Keratinocyte (primary cell): ENCODE data around the gene SRF. TPM values are rescaled to one million over a fixed set of nuclear protein-coding genes. Genes with fewer than 3 reads are reported as not detected.

Experiments used
- DNase-seq: peaks from one replicate; pipeline ENCODE4 v3.0.0-alpha.2; 2011; ENCODE audit warnings: low read depth, missing footprints, low spot score
- FAIRE-seq: peaks from 2 replicates; lab custom pipeline; 2011; peaks lifted over from hg19 to GRCh38; lab: Jason Lieb, UNC
- H2AFZ ChIP-seq: 2 replicates; pipeline ENCODE4 v1.6.0; 2012; ENCODE audit warnings: low read length, control low read depth, inconsistent platforms; ENCODE audit not compliant: control insufficient read depth
- H3K27ac ChIP-seq: 2 replicates; pipeline ENCODE4 v1.5.1; 2011; ENCODE audit warnings: low read length; ENCODE audit not compliant: control insufficient read depth, insufficient read depth
- H3K27me3 ChIP-seq: 3 replicates; pipeline ENCODE4 v1.6.0; 2011; ENCODE audit warnings: low read length; ENCODE audit not compliant: control insufficient read depth, insufficient read depth; ENCODE audit errors: extremely low read depth
- H3K36me3 ChIP-seq, 2 experiments: 2 replicates in 1 of 2; 3 replicates in 1 of 2; pipeline ENCODE4 v1.5.1; 2011; ENCODE audit warnings: low read length in 2 of 2, mild to moderate bottlenecking in 1 of 2; ENCODE audit not compliant: control insufficient read depth in 2 of 2, insufficient read depth in 2 of 2; ENCODE audit errors: extremely low read depth in 1 of 2
- H3K4me1 ChIP-seq: 3 replicates; pipeline ENCODE4 v1.5.1; 2011; ENCODE audit warnings: low read length; ENCODE audit not compliant: control insufficient read depth, insufficient read depth; ENCODE audit errors: extremely low read depth
- H3K4me2 ChIP-seq: 3 replicates; pipeline ENCODE4 v1.6.0; 2011; ENCODE audit warnings: low read depth, low read length; ENCODE audit not compliant: control insufficient read depth, insufficient read depth; ENCODE audit errors: extremely low read depth
- H3K4me3 ChIP-seq, 3 experiments: fragments of 200-600 bp in 1 of 3; sonication (generic) in 1 of 3; 2 replicates in 2 of 3; 3 replicates in 1 of 3; pipeline ENCODE4 v1.5.1; 2011 to 2016; ENCODE audit warnings: low read length in 3 of 3, mild to moderate bottlenecking in 3 of 3, control low read depth in 2 of 3, inconsistent platforms in 1 of 3, low read depth in 1 of 3, mixed read lengths in 1 of 3, mixed run types in 1 of 3, moderate library complexity in 1 of 3; ENCODE audit not compliant: control insufficient read depth in 2 of 3, insufficient read depth in 2 of 3; ENCODE audit errors: extremely low read depth in 1 of 3
- H3K79me2 ChIP-seq: 2 replicates; pipeline ENCODE4 v1.6.0; 2012; ENCODE audit warnings: low read length; ENCODE audit not compliant: control insufficient read depth, insufficient read depth
- H3K9ac ChIP-seq: 3 replicates; pipeline ENCODE4 v1.6.0; 2011; ENCODE audit warnings: low read length; ENCODE audit not compliant: control insufficient read depth, insufficient read depth; ENCODE audit errors: extremely low read depth
- H3K9me1 ChIP-seq: 3 replicates; pipeline ENCODE4 v1.6.0; 2011; ENCODE audit warnings: low read length; ENCODE audit not compliant: control insufficient read depth, insufficient read depth; ENCODE audit errors: extremely low read depth
- H3K9me3 ChIP-seq: 2 replicates; pipeline ENCODE4 v1.5.1; 2012; ENCODE audit warnings: low read depth, low read length; ENCODE audit not compliant: control insufficient read depth
- H4K20me1 ChIP-seq: 3 replicates; pipeline ENCODE4 v1.6.0; 2011; ENCODE audit warnings: low read length; ENCODE audit not compliant: control insufficient read depth, insufficient read depth; ENCODE audit errors: extremely low read depth
- EZH2 ChIP-seq: IDR thresholded peaks from one replicate; pipeline ENCODE4 v1.6.1; 2012; ENCODE audit warnings: inconsistent platforms, mild to moderate bottlenecking, low read length, moderate library complexity
- dilution Hi-C: fragments of 300-500 bp; cut with MboI; formaldehyde crosslinking; loops from one replicate; pipeline ENCODE4 v1.7.0; 2020; ENCODE audit warnings: low sequenced_read_pairs; ENCODE audit not compliant: extremely low pct_ligation_motif_present
- polyA plus RNA-seq, 5 experiments: library from polyadenylated mRNA; depleted of rRNA in 3 of 5; stranded (reverse) in 3 of 5; stranded (forward) in 1 of 5; unstranded in 1 of 5; fragments of >200 nt; gene quantifications; 1 replicate in 1 of 5; 2 replicates in 3 of 5; 3 replicates in 1 of 5; pipeline versions ENCODE4 v1.2.1 to v1.2.3, GENCODE V29; 2011 to 2012; ENCODE audit warnings: missing spikeins in 2 of 5, low read depth in 1 of 5, low replicate concordance in 1 of 5
- TF ChIP-seq, protein P1 (sequence below), 3 experiments: IDR thresholded peaks in 1 of 3; conservative IDR thresholded peaks in 1 of 3; optimal IDR thresholded peaks in 1 of 3; 2 replicates in 2 of 3; 3 replicates in 1 of 3; pipeline versions ENCODE3 to v1.5.1; 2011; ENCODE audit warnings: low read length in 3 of 3, mild to moderate bottlenecking in 3 of 3, moderate library complexity in 2 of 3, control low read depth in 1 of 3, inconsistent platforms in 1 of 3; ENCODE audit not compliant: insufficient read depth in 2 of 3; ENCODE audit errors: extremely low read depth in 1 of 3

SRF gene
- polyA plus RNA-seq, 1 donor (not counting 4 experiments of a cell fraction or from before 2014, with no cell fraction given) = 28.5 TPM

DNA sequence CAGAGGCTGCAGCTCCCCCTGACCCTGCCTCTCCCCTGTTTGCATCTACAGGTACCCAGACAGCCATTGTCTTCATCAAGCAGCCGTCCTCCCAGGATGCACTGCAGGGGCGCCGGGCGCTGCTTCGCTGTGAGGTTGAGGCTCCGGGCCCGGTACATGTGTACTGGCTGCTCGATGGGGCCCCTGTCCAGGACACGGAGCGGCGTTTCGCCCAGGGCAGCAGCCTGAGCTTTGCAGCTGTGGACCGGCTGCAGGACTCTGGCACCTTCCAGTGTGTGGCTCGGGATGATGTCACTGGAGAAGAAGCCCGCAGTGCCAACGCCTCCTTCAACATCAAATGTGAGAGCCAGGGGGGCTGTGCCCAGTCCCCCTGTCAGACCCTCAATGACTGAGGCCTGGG, 42.1 kb upstream of the SRF start:
- Histone ChIP-seq H3K9me3 (no peaks in the 10 kb centered on the region), H3K9me1 (no peaks in the 10 kb centered on the region), H3K4me1 (peaks cover 2% of the 10 kb centered on the region), H3K36me3 (peaks cover 20 to 26% of the 10 kb centered on the region in 2 experiments), H4K20me1 (no peaks in the 10 kb centered on the region), H3K79me2 (peaks cover 55% of the 10 kb centered on the region), H3K9ac (no peak overlapping the region), H2AFZ (no peak overlapping the region), H3K27me3 (no peaks in the 10 kb centered on the region), H3K27ac (no peak overlapping the region), H3K4me3 (no peak overlapping the region), H3K4me2 (no peak overlapping the region)
- TF ChIP-seq EZH2 = no peak
- TF ChIP-seq, protein P1, sequence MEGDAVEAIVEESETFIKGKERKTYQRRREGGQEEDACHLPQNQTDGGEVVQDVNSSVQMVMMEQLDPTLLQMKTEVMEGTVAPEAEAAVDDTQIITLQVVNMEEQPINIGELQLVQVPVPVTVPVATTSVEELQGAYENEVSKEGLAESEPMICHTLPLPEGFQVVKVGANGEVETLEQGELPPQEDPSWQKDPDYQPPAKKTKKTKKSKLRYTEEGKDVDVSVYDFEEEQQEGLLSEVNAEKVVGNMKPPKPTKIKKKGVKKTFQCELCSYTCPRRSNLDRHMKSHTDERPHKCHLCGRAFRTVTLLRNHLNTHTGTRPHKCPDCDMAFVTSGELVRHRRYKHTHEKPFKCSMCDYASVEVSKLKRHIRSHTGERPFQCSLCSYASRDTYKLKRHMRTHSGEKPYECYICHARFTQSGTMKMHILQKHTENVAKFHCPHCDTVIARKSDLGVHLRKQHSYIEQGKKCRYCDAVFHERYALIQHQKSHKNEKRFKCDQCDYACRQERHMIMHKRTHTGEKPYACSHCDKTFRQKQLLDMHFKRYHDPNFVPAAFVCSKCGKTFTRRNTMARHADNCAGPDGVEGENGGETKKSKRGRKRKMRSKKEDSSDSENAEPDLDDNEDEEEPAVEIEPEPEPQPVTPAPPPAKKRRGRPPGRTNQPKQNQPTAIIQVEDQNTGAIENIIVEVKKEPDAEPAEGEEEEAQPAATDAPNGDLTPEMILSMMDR (optimal IDR thresholded peaks at IDR 0.05 in 1 of 3, IDR thresholded peaks at IDR 0.05 in 1 of 3, conservative IDR thresholded peaks at IDR 0.05 in 1 of 3; ENCODE audit: extremely low read depth in 1 of 3, insufficient read depth in 2 of 3, low read length in 3 of 3) = no peak
- FAIRE-seq = no peak
- dilution Hi-C loops = no loop called here
- DNase-seq = no peak

DNA sequence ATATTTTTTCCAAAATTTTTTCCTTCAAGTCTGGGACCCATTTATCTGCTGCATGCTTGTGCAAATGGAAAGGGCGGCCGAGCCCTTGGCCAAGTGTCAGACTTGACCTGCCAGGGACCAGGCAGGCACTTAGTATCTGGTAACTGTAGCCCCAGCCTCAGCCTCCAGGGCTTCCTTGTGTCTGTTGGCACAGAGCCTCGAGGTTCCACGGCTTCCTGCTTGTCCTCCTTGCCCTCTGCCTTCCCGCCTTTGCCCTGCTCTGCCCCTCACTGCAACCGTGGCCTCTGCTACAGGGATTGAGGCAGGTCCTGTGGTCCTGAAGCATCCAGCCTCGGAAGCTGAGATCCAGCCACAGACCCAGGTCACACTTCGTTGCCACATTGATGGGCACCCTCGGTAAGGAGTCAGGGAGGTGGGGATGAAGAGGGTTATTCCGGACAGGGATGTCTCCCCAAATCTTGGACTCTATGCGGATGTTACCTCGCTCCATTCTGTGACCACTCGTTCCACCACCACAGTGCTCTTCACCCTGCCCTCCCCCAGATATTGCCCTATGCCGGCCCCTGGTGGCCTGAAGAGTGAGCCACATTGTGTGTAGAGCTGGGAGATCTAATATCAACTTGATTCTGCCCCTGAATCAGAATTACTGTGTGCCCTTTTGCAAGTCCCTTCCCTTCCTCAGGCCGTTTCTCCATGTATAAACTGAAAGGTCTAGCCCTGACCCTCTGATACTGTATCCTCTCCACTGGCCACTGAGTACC, 41.5 kb upstream of the SRF start:
- TF ChIP-seq, protein P1 (optimal IDR thresholded peaks at IDR 0.05 in 1 of 3, IDR thresholded peaks at IDR 0.05 in 1 of 3, conservative IDR thresholded peaks at IDR 0.05 in 1 of 3; ENCODE audit: extremely low read depth in 1 of 3, insufficient read depth in 2 of 3, low read length in 3 of 3) = peak; percentile 48 to 76 (median 76)
- TF ChIP-seq EZH2 = no peak
- Histone ChIP-seq H3K79me2 (peaks cover 48% of the 10 kb centered on the region), H3K27ac (no peak overlapping the region), H2AFZ (no peak overlapping the region), H3K4me1 (peaks cover 2% of the 10 kb centered on the region), H3K9ac (no peak overlapping the region), H3K4me2 (no peak overlapping the region), H3K9me1 (no peaks in the 10 kb centered on the region), H4K20me1 (no peaks in the 10 kb centered on the region), H3K36me3 (peaks cover 20 to 26% of the 10 kb centered on the region in 2 experiments), H3K27me3 (no peaks in the 10 kb centered on the region), H3K9me3 (no peaks in the 10 kb centered on the region), H3K4me3 (no peak overlapping the region)
- FAIRE-seq (no peak), DNase-seq (no peak)
- dilution Hi-C loops = no loop called here
